Inflammatory macrophage treated with lipopolysaccharide for 1 hour (primary cell): ENCODE measurements around the gene VWA8.

Source experiments
- DNase-seq, 2 donors: peaks; one replicate each; pipeline ENCODE4 v3.0.0-alpha.2; 2020 to 2022

The VWA8 gene

GRCh38 chr13:41609828-41610227, 351.1 kb downstream of the VWA8 start:
- no peak for DNase-seq

GRCh38 chr13:41608839-41609177, 352.1 kb downstream of the VWA8 start:
- no peak for DNase-seq

- DNase-seq, result no peak
Observed at GRCh38 chr13:41608111-41608838, 352.6 kb downstream of the VWA8 start.

- no peak for DNase-seq
Observed at GRCh38 chr13:41606646-41607045, 354.3 kb downstream of the VWA8 start.

- peak in 1 of 2 donors; percentile 35 for DNase-seq
Observed at GRCh38 chr13:41605319-41606285, 355.3 kb downstream of the VWA8 start.

- DNase-seq, result no peak
Observed at GRCh38 chr13:41603917-41604316, 357.0 kb downstream of the VWA8 start.

GRCh38 chr13:41601718-41602445, 359.0 kb downstream of the VWA8 start:
- no peak for DNase-seq

- no peak for DNase-seq
Observed at GRCh38 chr13:41599619-41600018, 361.3 kb downstream of the VWA8 start.

- no peak for DNase-seq
Observed at GRCh38 chr13:41597348-41598041, 363.4 kb downstream of the VWA8 start.

GRCh38 chr13:41596190-41596589, 364.7 kb downstream of the VWA8 start:
- DNase-seq, result no peak

GRCh38 chr13:41595298-41595697, 365.6 kb downstream of the VWA8 start:
- no peak for DNase-seq

- no peak for DNase-seq
Observed at GRCh38 chr13:41590643-41591042, 370.3 kb downstream of the VWA8 start.

- no peak for DNase-seq
Observed at GRCh38 chr13:41590122-41590521, 370.8 kb downstream of the VWA8 start.

GRCh38 chr13:41589434-41589833, 371.5 kb downstream of the VWA8 start:
- DNase-seq, result no peak

- DNase-seq, result peak; percentile 58 to 82
Observed at GRCh38 chr13:41588899-41589298, 372.0 kb downstream of the VWA8 start.

GRCh38 chr13:41588448-41588847, 372.5 kb downstream of the VWA8 start:
- no peak for DNase-seq

- no peak for DNase-seq
Observed at GRCh38 chr13:41587490-41587889, 373.4 kb downstream of the VWA8 start.

GRCh38 chr13:41586216-41586615, 374.7 kb downstream of the VWA8 start:
- no peak for DNase-seq

- no peak for DNase-seq
Observed at GRCh38 chr13:41582027-41582463, 378.9 kb downstream of the VWA8 start.

GRCh38 chr13:41580345-41580744, 380.6 kb downstream of the VWA8 start:
- DNase-seq, result no peak

GRCh38 chr13:41579881-41580280, 381.0 kb downstream of the VWA8 start:
- no peak for DNase-seq

GRCh38 chr13:41579168-41579567, 381.7 kb downstream of the VWA8 start:
- DNase-seq, result no peak

GRCh38 chr13:41578371-41578770, 382.5 kb downstream of the VWA8 start:
- no peak for DNase-seq
